ENCODE measurements around the gene SP140L. TPM values are rescaled to one million over a fixed set of nuclear protein-coding genes. Genes with fewer than 3 reads are reported as not detected.
A peak's percentile ranks its signal among the peaks of the same experiment; 100 is the strongest.

SP140L gene
- polyA plus RNA-seq, 3 donors: 6.5 to 23.7 (median 8.5) TPM

- H3K27me3 Mint-ChIP-seq (ENCODE audit: low read depth in 3 of 3): peaks cover 0 to 2% (median 0%) of the 10 kb centered on the region in 3 donors
- H3K4me1 ChIP-seq (ENCODE audit: control insufficient read depth in 1 of 2, insufficient read depth in 2 of 2, low read length in 2 of 2): no peaks in the 10 kb centered on the region
- peaks cover 17 to 79% of the 10 kb centered on the region in 2 donors for H3K36me3 ChIP-seq (replicated peaks in 1 of 2; ENCODE audit: control insufficient read depth in 1 of 2, insufficient read depth in 2 of 2, low read length in 2 of 2)
- intact Hi-C loops (cut with micrococcal nuclease): no loop called here
- no peaks in the 10 kb centered on the region for H3K27me3 ChIP-seq (ENCODE audit: control insufficient read depth in 2 of 2, insufficient read depth in 2 of 2, low read length in 2 of 2)
- DNase-seq: no peak
- peaks cover 69 to 71% of the 10 kb centered on the region in 2 donors for H3K36me3 Mint-ChIP-seq
- H3K9me3 ChIP-seq (replicated peaks in 1 of 2; ENCODE audit: control insufficient read depth in 1 of 2, insufficient read depth in 1 of 2, low read length in 2 of 2): no peaks in the 10 kb centered on the region
- 93% methylated on average over 2 of the region's 2 CpGs for WGBS (ENCODE audit: insufficient coverage)
- no peak overlapping the region for H3K4me2 ChIP-seq (replicated peaks; ENCODE audit: extremely low read depth, low read length, poor library complexity, severe bottlenecking)
- peak overlapping the region in 1 of 7 donors; percentile 71 for H3K27ac Mint-ChIP-seq
- no peaks in the 10 kb centered on the region for H3K4me1 Mint-ChIP-seq
- no peak overlapping the region for H3K4me3 Mint-ChIP-seq
- H3K9ac ChIP-seq (ENCODE audit: insufficient read depth, low read length, poor library complexity, severe bottlenecking): no peak overlapping the region
- no peak overlapping the region for H3K27ac ChIP-seq (ENCODE audit: low read depth in 1 of 2, low read length in 2 of 2)
- H3K4me3 ChIP-seq (replicated peaks in 1 of 3; ENCODE audit: low read depth in 2 of 3, low read length in 3 of 3): no peak overlapping the region
- no peak overlapping the region for H2AFZ ChIP-seq (ENCODE audit: insufficient read depth, low read depth, low read length, poor library complexity, severe bottlenecking)
- no peak for TF ChIP-seq CTCF (IDR thresholded peaks at IDR 0.05)
- H4K20me1 ChIP-seq (ENCODE audit: insufficient read depth, low read length): no peaks in the 10 kb centered on the region
- no peaks in the 10 kb centered on the region for H3K9me3 Mint-ChIP-seq
- H3K79me2 ChIP-seq (ENCODE audit: insufficient read depth, low read length): no peaks in the 10 kb centered on the region
These were observed 55.1 kb downstream of the SP140L start for GRCh38 chr2:230382108-230382507.

GRCh38 chr2:230383453-230383852 lies 56.5 kb downstream of the SP140L start:
- no peak for DNase-seq
- H3K36me3 ChIP-seq (replicated peaks in 1 of 2; ENCODE audit: control insufficient read depth in 1 of 2, insufficient read depth in 2 of 2, low read length in 2 of 2): peaks cover 20 to 82% of the 10 kb centered on the region in 2 donors

More at GRCh38 chr2:230383453-230383852, 56.5 kb downstream of the SP140L start:
- Mint-ChIP-seq H3K9me3 (no peaks in the 10 kb centered on the region), H3K27me3 (ENCODE audit: low read depth in 3 of 3) (peaks cover 0 to 2% (median 0%) of the 10 kb centered on the region in 3 donors), H3K27ac (no peak overlapping the region), H3K4me3 (no peak overlapping the region), H3K36me3 (peaks cover 70 to 74% of the 10 kb centered on the region in 2 donors), H3K4me1 (no peaks in the 10 kb centered on the region)
- TF ChIP-seq CTCF (IDR thresholded peaks at IDR 0.05): no peak
- Histone ChIP-seq H3K27me3 (ENCODE audit: control insufficient read depth in 2 of 2, insufficient read depth in 2 of 2, low read length in 2 of 2) (no peaks in the 10 kb centered on the region), H3K9me3 (replicated peaks in 1 of 2; ENCODE audit: control insufficient read depth in 1 of 2, insufficient read depth in 1 of 2, low read length in 2 of 2) (no peaks in the 10 kb centered on the region), H3K79me2 (ENCODE audit: insufficient read depth, low read length) (no peaks in the 10 kb centered on the region), H2AFZ (ENCODE audit: insufficient read depth, low read depth, low read length, poor library complexity, severe bottlenecking) (no peak overlapping the region), H3K4me1 (ENCODE audit: control insufficient read depth in 1 of 2, insufficient read depth in 2 of 2, low read length in 2 of 2) (no peaks in the 10 kb centered on the region), H4K20me1 (ENCODE audit: insufficient read depth, low read length) (no peaks in the 10 kb centered on the region), H3K4me3 (replicated peaks in 1 of 3; ENCODE audit: low read depth in 2 of 3, low read length in 3 of 3) (no peak overlapping the region), H3K4me2 (replicated peaks; ENCODE audit: extremely low read depth, low read length, poor library complexity, severe bottlenecking) (no peak overlapping the region), H3K9ac (ENCODE audit: insufficient read depth, low read length, poor library complexity, severe bottlenecking) (no peak overlapping the region), H3K27ac (ENCODE audit: low read depth in 1 of 2, low read length in 2 of 2) (no peak overlapping the region)
- intact Hi-C loops (cut with micrococcal nuclease): no loop called here
- 90% methylated on average over 5 of the region's 5 CpGs for WGBS (ENCODE audit: insufficient coverage)
